Psoas muscle (tissue), 8 donors: Measurements from ENCODE around the gene MZF1. TPM values are rescaled to one million over a fixed set of nuclear protein-coding genes. Genes with fewer than 3 reads are reported as not detected.

Experiments
- ATAC-seq, 4 donors: fragments of 200-7000 bp; cut with Tn5 transposase; one replicate each; pipeline ENCODE4 v1.9.1; 2020; ENCODE audit warnings: moderate library complexity in 3 of 4, mild to moderate bottlenecking in 2 of 4
- DNase-seq, 2 donors: peaks; one replicate each; pipeline ENCODE4 v3.0.0-alpha.2; 2020
- H3K27ac ChIP-seq: fragments of 200-600 bp; one replicate; pipeline ENCODE4 v1.8.0; 2022
- H3K27me3 ChIP-seq, 3 donors: fragments of 200-600 bp in 1 of 3; one replicate each; pipeline versions ENCODE4 v1.6.1 to v1.8.0; 2013 to 2022; ENCODE audit warnings: low read length in 2 of 3, mild to moderate bottlenecking in 2 of 3, moderate library complexity in 1 of 3; ENCODE audit not compliant: insufficient read depth in 3 of 3
- H3K36me3 ChIP-seq, 2 donors: fragments of 200-600 bp in 1 of 2; one replicate each; pipeline versions ENCODE4 v1.6.1 to v1.8.0; 2013 to 2022; ENCODE audit warnings: low read depth in 1 of 2, mild to moderate bottlenecking in 1 of 2, moderate library complexity in 1 of 2; ENCODE audit not compliant: insufficient read depth in 1 of 2
- H3K4me1 ChIP-seq: fragments of 200-600 bp; one replicate; pipeline ENCODE4 v1.8.0; 2022
- H3K4me3 ChIP-seq: fragments of 200-600 bp; one replicate; pipeline ENCODE4 v1.8.0; 2022; ENCODE audit warnings: mild to moderate bottlenecking
- H3K9me3 ChIP-seq: fragments of 200-600 bp; one replicate; pipeline ENCODE4 v1.8.0; 2022
- WGBS, 3 donors: extraction: QIAGEN DNeasy Blood & Tissue Kit; methylation state at CpG; one replicate each; pipeline versions ENCODE4 v1.1.6 to v1.1.7; 2013; 5-methylcytosine and 5-hydroxymethylcytosine counted together
- intact Hi-C, 2 donors: fragments of 100-400 bp; cut with DNase I; formaldehyde crosslinking; loops; one replicate each; pipeline versions ENCODE4 v1.11.0 to v1.14.2; 2022
- polyA plus RNA-seq, 3 donors: library from polyadenylated mRNA; stranded (reverse); fragments of 200-250 nt; gene quantifications; one replicate each; pipeline ENCODE4 v1.2.3, GENCODE V29; 2013
- total RNA-seq, 4 donors: library from RNA; stranded (reverse); fragmentation: NEBNext Ultra II Directional in 2 of 4; extraction: Animal tissue kit (Norgen Biotek cat#: 25700) in 2 of 4; gene quantifications; one replicate each; pipeline versions ENCODE4 v1.2.1 to v1.2.4, GENCODE V29; 2021 to 2023
- TF ChIP-seq, protein P1 (sequence below): fragments of 200-600 bp; IDR thresholded peaks from one replicate; pipeline ENCODE4 v1.8.0; 2022; ENCODE audit warnings: antibody characterized with exemption
- donor health status: healthy with polysubstance abuse.
- donor health status: DM: no; HTN: no; CAD: no; lungs with moderate emphysema.
- donor health status: Bipolar disorder and iron deficiency.
- donor health status: healthy.
- donor health status: DM: yes; HTN: yes; CAD: no.
- donor health status: DM: no; HTN: no; CAD: no.
- donor health status: DM: no; HTN: no; CAD: no.
- donor health status: DM: yes; HTN: yes; CAD: no.

MZF1 gene
- total and polyA plus RNA-seq, 7 donors = 5.0 to 13.0 (median 9.3) TPM

DNA sequence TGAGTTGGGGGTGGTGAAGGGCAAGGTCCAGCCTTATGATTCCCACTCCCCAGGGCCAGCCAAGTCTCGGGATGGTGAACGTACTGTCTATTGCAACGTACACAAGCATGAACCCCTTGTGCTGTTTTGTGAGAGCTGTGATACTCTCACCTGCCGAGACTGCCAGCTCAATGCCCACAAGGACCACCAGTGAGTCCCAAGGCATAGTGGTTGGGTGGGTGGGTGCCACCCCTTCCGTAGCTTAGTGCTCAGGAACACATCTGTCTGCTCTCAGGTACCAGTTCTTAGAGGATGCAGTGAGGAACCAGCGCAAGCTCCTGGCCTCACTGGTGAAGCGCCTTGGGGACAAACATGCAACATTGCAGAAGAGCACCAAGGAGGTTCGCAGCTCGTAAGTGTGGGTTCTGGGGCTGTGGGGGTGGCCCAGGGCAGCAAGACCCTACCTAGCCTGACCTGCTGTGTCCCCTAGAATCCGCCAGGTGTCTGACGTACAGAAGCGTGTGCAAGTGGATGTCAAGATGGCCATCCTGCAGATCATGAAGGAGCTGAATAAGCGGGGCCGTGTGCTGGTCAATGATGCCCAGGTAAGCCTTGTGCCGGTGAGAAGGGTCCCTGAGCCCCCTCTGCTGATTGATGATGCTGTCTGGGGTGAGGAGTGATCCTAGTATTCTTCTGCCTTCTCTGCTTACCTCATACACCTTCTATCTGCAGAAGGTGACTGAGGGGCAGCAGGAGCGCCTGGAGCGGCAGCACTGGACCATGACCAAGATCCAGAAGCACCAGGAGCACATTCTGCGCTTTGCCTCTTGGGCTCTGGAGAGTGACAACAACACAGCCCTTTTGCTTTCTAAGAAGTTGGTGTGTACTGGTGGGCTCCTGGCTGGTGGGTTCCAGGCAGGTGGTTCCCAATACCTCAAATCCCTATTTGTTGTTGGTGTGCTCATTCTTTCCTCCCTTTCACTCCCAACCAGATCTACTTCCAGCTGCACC, 25.5 kb downstream of the MZF1 start:
- Histone ChIP-seq H3K27me3 (no peaks in the 10 kb centered on the region), H3K4me1 (peaks cover 20% of the 10 kb centered on the region), H3K9me3 (no peaks in the 10 kb centered on the region), H3K36me3 (peaks cover 24 to 74% of the 10 kb centered on the region in 2 donors), H3K4me3 (no peak overlapping the region), H3K27ac (no peak overlapping the region)
- 88 to 94% (median 89%) methylated on average over 18 of the region's 18 CpGs for WGBS, 3 donors
- no peak for DNase-seq
- ATAC-seq = no peak
- intact Hi-C loops = no loop called here
- TF ChIP-seq, protein P1, sequence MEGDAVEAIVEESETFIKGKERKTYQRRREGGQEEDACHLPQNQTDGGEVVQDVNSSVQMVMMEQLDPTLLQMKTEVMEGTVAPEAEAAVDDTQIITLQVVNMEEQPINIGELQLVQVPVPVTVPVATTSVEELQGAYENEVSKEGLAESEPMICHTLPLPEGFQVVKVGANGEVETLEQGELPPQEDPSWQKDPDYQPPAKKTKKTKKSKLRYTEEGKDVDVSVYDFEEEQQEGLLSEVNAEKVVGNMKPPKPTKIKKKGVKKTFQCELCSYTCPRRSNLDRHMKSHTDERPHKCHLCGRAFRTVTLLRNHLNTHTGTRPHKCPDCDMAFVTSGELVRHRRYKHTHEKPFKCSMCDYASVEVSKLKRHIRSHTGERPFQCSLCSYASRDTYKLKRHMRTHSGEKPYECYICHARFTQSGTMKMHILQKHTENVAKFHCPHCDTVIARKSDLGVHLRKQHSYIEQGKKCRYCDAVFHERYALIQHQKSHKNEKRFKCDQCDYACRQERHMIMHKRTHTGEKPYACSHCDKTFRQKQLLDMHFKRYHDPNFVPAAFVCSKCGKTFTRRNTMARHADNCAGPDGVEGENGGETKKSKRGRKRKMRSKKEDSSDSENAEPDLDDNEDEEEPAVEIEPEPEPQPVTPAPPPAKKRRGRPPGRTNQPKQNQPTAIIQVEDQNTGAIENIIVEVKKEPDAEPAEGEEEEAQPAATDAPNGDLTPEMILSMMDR = no peak

DNA sequence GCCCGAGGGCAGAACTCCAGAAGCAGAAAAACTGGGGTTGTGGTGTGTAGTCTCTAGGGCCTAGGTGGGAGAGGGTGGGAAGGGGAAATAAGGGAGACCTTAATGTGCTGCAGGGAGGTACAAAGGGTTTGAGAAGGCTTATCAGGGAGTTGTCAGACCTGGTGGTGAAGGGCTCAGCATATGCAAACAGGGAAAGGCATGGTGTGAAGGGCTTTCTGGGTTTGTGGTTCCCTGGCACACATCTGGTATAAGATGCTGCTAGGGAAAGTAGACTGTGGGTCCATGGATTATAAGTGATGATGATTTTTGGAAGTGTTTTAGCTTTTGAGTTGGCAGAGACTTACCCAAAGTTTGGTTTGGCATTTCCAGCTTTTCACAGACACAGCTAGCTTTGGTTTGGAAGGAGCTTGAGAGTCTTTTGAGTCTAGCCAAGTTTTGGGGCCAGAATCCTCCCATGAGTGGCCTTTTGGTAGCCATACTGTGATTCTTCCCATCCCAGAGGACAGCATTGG, 27.1 kb downstream of the MZF1 start:
- no peak overlapping the region for H3K27ac ChIP-seq
- TF ChIP-seq, protein P1 = no peak

DNA sequence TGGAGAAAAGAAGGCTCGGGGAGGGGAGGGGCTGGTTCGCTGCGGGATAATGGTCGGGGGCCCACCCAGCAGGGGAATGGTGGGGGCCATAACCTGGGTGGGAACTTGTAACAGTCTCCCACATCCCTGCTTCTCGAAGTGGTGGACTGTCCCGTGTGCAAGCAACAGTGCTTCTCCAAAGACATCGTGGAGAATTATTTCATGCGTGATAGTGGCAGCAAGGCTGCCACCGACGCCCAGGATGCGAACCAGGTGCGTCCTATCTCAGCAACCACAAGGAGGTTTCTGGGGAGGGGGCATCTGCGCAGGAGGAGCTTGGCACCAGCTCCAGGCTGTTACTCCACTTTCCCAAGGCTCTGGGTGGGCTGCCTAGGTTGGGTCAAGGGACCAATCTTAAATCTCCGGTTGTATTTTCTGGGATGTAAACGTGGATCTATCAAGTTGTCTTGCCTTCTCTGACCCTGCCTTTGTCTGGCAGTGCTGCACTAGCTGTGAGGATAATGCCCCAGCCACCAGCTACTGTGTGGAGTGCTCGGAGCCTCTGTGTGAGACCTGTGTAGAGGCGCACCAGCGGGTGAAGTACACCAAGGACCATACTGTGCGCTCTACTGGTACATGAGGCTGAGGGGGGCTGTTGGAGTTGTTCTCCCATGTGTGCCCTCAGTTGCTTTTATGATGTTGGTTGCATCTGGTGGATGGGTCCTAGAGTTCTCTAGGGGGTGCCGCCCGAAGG, 27.7 kb downstream of the MZF1 start:
- Histone ChIP-seq H3K27me3 (no peaks in the 10 kb centered on the region), H3K4me1 (peaks cover 20% of the 10 kb centered on the region), H3K36me3 (peaks cover 24 to 53% of the 10 kb centered on the region in 2 donors), H3K9me3 (no peaks in the 10 kb centered on the region), H3K4me3 (peak overlapping the region; percentile 95), H3K27ac (peak overlapping the region; percentile 97)
- TF ChIP-seq, protein P1 = no peak
- DNase-seq (no peak), ATAC-seq (no peak)
- intact Hi-C loops = no loop called here
- 9 to 11% (median 10%) methylated on average over 21 of the region's 21 CpGs for WGBS, 3 donors

More for the DNA sequence above, 27.1 kb downstream of the MZF1 start:
- 14 to 21% (median 19%) methylated on average over 1 of the region's 1 CpG for WGBS, 3 donors
- Histone ChIP-seq H3K36me3 (peaks cover 24 to 59% of the 10 kb centered on the region in 2 donors), H3K9me3 (no peaks in the 10 kb centered on the region), H3K4me1 (peaks cover 20% of the 10 kb centered on the region), H3K27me3 (no peaks in the 10 kb centered on the region), H3K4me3 (peak overlapping the region; percentile 95)
- ATAC-seq (no peak), DNase-seq (no peak)
- intact Hi-C loops = no loop called here

DNA sequence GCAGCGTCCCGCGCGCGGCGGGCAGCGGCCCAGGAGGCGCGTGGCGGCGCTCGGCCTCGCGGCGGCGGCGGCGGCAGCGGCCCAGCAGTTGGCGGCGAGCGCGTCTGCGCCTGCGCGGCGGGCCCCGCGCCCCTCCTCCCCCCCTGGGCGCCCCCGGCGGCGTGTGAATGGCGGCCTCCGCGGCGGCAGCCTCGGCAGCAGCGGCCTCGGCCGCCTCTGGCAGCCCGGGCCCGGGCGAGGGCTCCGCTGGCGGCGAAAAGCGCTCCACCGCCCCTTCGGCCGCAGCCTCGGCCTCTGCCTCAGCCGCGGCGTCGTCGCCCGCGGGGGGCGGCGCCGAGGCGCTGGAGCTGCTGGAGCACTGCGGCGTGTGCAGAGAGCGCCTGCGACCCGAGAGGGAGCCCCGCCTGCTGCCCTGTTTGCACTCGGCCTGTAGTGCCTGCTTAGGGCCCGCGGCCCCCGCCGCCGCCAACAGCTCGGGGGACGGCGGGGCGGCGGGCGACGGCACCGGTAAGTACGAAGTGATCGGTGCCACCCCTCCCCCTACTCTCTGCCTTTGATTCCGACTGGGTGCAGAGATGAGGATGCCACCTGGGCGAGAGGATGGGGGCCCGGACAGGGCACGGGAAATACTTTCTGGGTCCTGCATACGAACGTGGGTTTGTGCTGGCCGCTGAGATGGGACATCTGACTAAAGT, 28.4 kb downstream of the MZF1 start:
- no peaks in the 10 kb centered on the region for H3K9me3 ChIP-seq
- intact Hi-C loops = no loop called here
- peaks cover 20% of the 10 kb centered on the region for H3K4me1 ChIP-seq
- WGBS, 3 donors = 0 to 1% (median 0%) methylated on average over 37 to 86 of the region's 92 CpGs
- peak overlapping the region; percentile 95 for H3K4me3 ChIP-seq
- H3K27ac ChIP-seq = peak overlapping the region; percentile 97
- peak; percentile 29 to 43 (median 38) for ATAC-seq
- peaks cover 21 to 45% of the 10 kb centered on the region in 2 donors for H3K36me3 ChIP-seq
- TF ChIP-seq, protein P1 = no peak
- no peak for DNase-seq
- peaks cover 0 to 1% (median 0%) of the 10 kb centered on the region in 3 donors for H3K27me3 ChIP-seq
